Esophagus squamous epithelium (tissue), 4 donors: ENCODE results near the gene GTPBP3.

Experiments
- POLR2A ChIP-seq, 4 donors: fragments of 450-650 bp; IDR thresholded peaks; one replicate each; pipeline ENCODE4 v1.6.1; 2017; ENCODE audit warnings: antibody characterized with exemption in 4 of 4, mild to moderate bottlenecking in 4 of 4, moderate library complexity in 3 of 4
- TF ChIP-seq, protein P1 (sequence below), 6 experiments: fragments of 450-650 bp in 4 of 6; fragments of 200-600 bp in 2 of 6; sonication (generic) in 2 of 6; IDR thresholded peaks; one replicate each; pipeline ENCODE4 v1.5.1; 2016 to 2019; ENCODE audit warnings: antibody characterized with exemption in 6 of 6, mild to moderate bottlenecking in 4 of 6, moderate library complexity in 4 of 6

DNA sequence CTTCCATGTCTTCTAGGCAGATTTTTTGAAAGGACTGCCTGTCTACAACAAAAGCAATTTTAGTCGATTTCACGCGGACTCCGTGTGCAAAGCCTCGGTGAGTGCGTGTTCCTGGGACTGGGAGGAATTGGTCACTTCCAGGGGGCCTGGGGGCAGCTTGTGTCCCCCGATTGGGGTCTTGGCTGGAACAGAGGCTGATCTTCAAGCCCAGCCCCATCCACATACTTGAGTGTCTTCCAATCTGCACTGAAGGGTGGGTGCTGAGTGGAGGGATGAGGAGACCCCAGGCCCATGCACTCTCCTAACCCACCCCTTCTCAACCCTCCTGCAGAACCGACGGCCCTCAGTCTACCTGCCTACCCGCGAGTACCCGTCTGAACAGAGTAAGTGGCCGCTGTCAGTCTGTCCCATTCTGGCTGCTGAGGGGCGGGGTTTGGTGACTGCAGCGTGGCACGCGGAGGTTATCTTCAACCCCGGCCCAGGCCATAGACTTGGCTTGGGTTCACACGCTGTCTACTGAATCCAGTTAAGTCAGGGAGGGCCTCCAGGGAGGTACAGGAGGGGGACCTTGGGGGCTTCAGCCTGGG, 23.3 kb upstream of the GTPBP3 start:
- TF ChIP-seq, protein P1, sequence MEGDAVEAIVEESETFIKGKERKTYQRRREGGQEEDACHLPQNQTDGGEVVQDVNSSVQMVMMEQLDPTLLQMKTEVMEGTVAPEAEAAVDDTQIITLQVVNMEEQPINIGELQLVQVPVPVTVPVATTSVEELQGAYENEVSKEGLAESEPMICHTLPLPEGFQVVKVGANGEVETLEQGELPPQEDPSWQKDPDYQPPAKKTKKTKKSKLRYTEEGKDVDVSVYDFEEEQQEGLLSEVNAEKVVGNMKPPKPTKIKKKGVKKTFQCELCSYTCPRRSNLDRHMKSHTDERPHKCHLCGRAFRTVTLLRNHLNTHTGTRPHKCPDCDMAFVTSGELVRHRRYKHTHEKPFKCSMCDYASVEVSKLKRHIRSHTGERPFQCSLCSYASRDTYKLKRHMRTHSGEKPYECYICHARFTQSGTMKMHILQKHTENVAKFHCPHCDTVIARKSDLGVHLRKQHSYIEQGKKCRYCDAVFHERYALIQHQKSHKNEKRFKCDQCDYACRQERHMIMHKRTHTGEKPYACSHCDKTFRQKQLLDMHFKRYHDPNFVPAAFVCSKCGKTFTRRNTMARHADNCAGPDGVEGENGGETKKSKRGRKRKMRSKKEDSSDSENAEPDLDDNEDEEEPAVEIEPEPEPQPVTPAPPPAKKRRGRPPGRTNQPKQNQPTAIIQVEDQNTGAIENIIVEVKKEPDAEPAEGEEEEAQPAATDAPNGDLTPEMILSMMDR (IDR thresholded peaks at IDR 0.05) = no peak
- TF ChIP-seq POLR2A (IDR thresholded peaks at IDR 0.05) = no peak
